ENCODE results near the gene CTBP2.
"Not testable (repeated sequence)": the region's sequence is repeated elsewhere in the genome, so short reads cannot be mapped to it uniquely, and the experiment has no call there.

Gene CTBP2

GRCh38 chr10:125093199-125093973 is 67.0 kb downstream of the CTBP2 start:
- H3K9me3 Mint-ChIP-seq (ENCODE audit: low read depth) = no peaks in the 10 kb centered on the region
- no peak overlapping the region for H3K27ac Mint-ChIP-seq
- H3K4me3 Mint-ChIP-seq = no peak overlapping the region
- H3K36me3 Mint-ChIP-seq = no peaks in the 10 kb centered on the region
- no peaks in the 10 kb centered on the region for H3K4me1 Mint-ChIP-seq (ENCODE audit: low read depth)
- no peaks in the 10 kb centered on the region for H3K27me3 Mint-ChIP-seq

- no peaks in the 10 kb centered on the region for H3K4me1 Mint-ChIP-seq (ENCODE audit: low read depth)
- no peak overlapping the region for H3K27ac Mint-ChIP-seq
- H3K27me3 Mint-ChIP-seq = no peaks in the 10 kb centered on the region
- no peaks in the 10 kb centered on the region for H3K9me3 Mint-ChIP-seq (ENCODE audit: low read depth)
- H3K36me3 Mint-ChIP-seq = no peaks in the 10 kb centered on the region
- no peak overlapping the region for H3K4me3 Mint-ChIP-seq
Observed at GRCh38 chr10:125092564-125093031, 67.8 kb downstream of the CTBP2 start.

DNA sequence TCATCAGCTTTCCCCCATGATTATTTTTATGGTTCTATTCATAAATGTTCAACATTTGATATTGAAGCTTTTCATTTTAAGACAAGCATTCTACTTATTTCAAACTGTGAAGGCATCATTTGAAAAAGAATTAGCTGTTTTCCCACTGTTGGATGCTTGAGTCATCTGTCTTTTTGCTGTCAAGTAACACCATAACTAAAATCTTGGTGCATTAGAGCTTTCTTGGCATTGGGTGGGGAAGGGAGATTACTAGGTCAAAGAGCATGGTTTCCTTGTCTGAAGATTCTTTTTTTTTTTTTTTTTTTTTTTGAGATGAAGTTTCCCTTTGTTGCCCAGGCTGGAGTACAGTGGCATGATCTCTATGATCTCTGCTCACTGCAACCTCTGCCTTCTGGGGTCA is 68.5 kb downstream of the CTBP2 start:
- no peaks in the 10 kb centered on the region for H3K9me3 Mint-ChIP-seq (ENCODE audit: low read depth)
- no peak overlapping the region for H3K4me3 Mint-ChIP-seq
- H3K27me3 Mint-ChIP-seq = no peaks in the 10 kb centered on the region
- no peaks in the 10 kb centered on the region for H3K4me1 Mint-ChIP-seq (ENCODE audit: low read depth)
- no peaks in the 10 kb centered on the region for H3K36me3 Mint-ChIP-seq
- H3K27ac Mint-ChIP-seq = no peak overlapping the region

DNA sequence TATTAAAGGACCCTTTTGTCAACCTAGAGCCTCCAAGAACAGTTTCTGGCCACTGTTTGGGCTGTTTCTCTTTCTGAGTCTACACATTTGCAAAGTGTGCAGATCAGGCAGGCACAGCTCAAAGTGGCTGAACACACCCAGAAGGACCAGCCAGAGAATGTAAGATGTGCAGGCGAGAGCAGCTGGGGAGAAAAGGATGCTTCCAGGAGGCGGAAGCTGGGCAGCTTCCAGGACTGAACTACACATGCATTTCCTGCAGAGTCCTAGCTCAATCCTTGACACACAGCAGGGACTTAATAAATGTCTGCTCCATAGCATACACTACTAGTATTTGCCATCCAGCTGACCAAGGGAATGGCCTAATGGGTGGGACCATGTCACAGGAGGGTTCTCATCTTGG is 70.9 kb downstream of the CTBP2 start:
- Mint-ChIP-seq H3K4me3 (no peak overlapping the region), H3K9me3 (ENCODE audit: low read depth) (no peaks in the 10 kb centered on the region), H3K36me3 (no peaks in the 10 kb centered on the region), H3K4me1 (ENCODE audit: low read depth) (no peaks in the 10 kb centered on the region), H3K27me3 (no peaks in the 10 kb centered on the region), H3K27ac (no peak overlapping the region)

DNA sequence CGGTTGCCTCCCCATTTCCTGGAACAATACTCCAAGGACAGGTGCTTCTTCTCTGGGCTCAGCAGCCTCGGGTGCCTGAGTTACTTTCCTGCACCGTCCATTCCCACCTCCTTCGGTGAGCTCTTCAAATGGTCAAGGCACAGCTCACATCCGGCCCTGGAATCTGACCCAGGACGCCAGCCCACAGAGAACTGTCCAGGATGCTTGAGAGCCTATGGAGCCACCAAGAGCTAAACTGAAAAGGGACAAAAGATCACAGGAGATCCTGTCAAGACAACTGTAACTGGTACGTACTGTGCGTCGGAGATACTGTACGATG is 72.5 kb downstream of the CTBP2 start:
- Mint-ChIP-seq H3K4me3 (no peak overlapping the region), H3K27ac (no peak overlapping the region), H3K4me1 (ENCODE audit: low read depth) (no peaks in the 10 kb centered on the region), H3K36me3 (no peaks in the 10 kb centered on the region), H3K9me3 (ENCODE audit: low read depth) (no peaks in the 10 kb centered on the region), H3K27me3 (no peaks in the 10 kb centered on the region)

GRCh38 chr10:125087191-125087896 is 73.0 kb downstream of the CTBP2 start:
- H3K9me3 Mint-ChIP-seq (ENCODE audit: low read depth) = no peaks in the 10 kb centered on the region
- H3K4me3 Mint-ChIP-seq = no peak overlapping the region
- H3K27ac Mint-ChIP-seq = no peak overlapping the region

GRCh38 chr10:125086691-125087090 is 73.7 kb downstream of the CTBP2 start:
- Mint-ChIP-seq H3K27ac (no peak overlapping the region), H3K4me3 (no peak overlapping the region), H3K27me3 (no peaks in the 10 kb centered on the region)

More at GRCh38 chr10:125087191-125087896, 73.0 kb downstream of the CTBP2 start:
- Mint-ChIP-seq H3K4me1 (ENCODE audit: low read depth) (no peaks in the 10 kb centered on the region), H3K27me3 (no peaks in the 10 kb centered on the region), H3K36me3 (no peaks in the 10 kb centered on the region)

GRCh38 chr10:125085258-125086054 is 74.9 kb downstream of the CTBP2 start:
- Mint-ChIP-seq H3K36me3 (no peaks in the 10 kb centered on the region), H3K27me3 (no peaks in the 10 kb centered on the region), H3K27ac (no peak overlapping the region), H3K4me3 (no peak overlapping the region), H3K4me1 (ENCODE audit: low read depth) (no peaks in the 10 kb centered on the region), H3K9me3 (ENCODE audit: low read depth) (no peaks in the 10 kb centered on the region)

More at GRCh38 chr10:125086691-125087090, 73.7 kb downstream of the CTBP2 start:
- Mint-ChIP-seq H3K9me3 (ENCODE audit: low read depth) (no peaks in the 10 kb centered on the region), H3K36me3 (no peaks in the 10 kb centered on the region), H3K4me1 (ENCODE audit: low read depth) (no peaks in the 10 kb centered on the region)

GRCh38 chr10:125084614-125085257 is 75.6 kb downstream of the CTBP2 start:
- H3K4me1 Mint-ChIP-seq (ENCODE audit: low read depth) = no peaks in the 10 kb centered on the region
- no peak overlapping the region for H3K27ac Mint-ChIP-seq
- no peaks in the 10 kb centered on the region for H3K36me3 Mint-ChIP-seq
- H3K27me3 Mint-ChIP-seq = no peaks in the 10 kb centered on the region
- H3K9me3 Mint-ChIP-seq (ENCODE audit: low read depth) = no peaks in the 10 kb centered on the region
- no peak overlapping the region for H3K4me3 Mint-ChIP-seq

GRCh38 chr10:125084191-125084613 is 76.2 kb downstream of the CTBP2 start:
- Mint-ChIP-seq H3K4me1 (ENCODE audit: low read depth) (no peaks in the 10 kb centered on the region), H3K4me3 (no peak overlapping the region), H3K27ac (no peak overlapping the region), H3K9me3 (ENCODE audit: low read depth) (no peaks in the 10 kb centered on the region), H3K27me3 (peaks cover 2% of the 10 kb centered on the region), H3K36me3 (no peaks in the 10 kb centered on the region)

- no peak overlapping the region for H3K4me3 Mint-ChIP-seq
- H3K9me3 Mint-ChIP-seq (ENCODE audit: low read depth) = no peaks in the 10 kb centered on the region
- H3K4me1 Mint-ChIP-seq (ENCODE audit: low read depth) = no peaks in the 10 kb centered on the region
- H3K27ac Mint-ChIP-seq = no peak overlapping the region
- no peaks in the 10 kb centered on the region for H3K36me3 Mint-ChIP-seq
- H3K27me3 Mint-ChIP-seq = peaks cover 2% of the 10 kb centered on the region
Observed at GRCh38 chr10:125083576-125083920, 76.8 kb downstream of the CTBP2 start.

GRCh38 chr10:125082881-125083575 is 77.3 kb downstream of the CTBP2 start:
- H3K4me3 Mint-ChIP-seq = no peak overlapping the region
- H3K36me3 Mint-ChIP-seq = no peaks in the 10 kb centered on the region
- no peaks in the 10 kb centered on the region for H3K4me1 Mint-ChIP-seq (ENCODE audit: low read depth)
- H3K27me3 Mint-ChIP-seq = peaks cover 2% of the 10 kb centered on the region
- no peak overlapping the region for H3K27ac Mint-ChIP-seq
- H3K9me3 Mint-ChIP-seq (ENCODE audit: low read depth) = no peaks in the 10 kb centered on the region

- H3K9me3 Mint-ChIP-seq (ENCODE audit: low read depth); H3K36me3 Mint-ChIP-seq; H3K27ac Mint-ChIP-seq; H3K4me1 Mint-ChIP-seq (ENCODE audit: low read depth); H3K27me3 Mint-ChIP-seq; H3K4me3 Mint-ChIP-seq: not testable (repeated sequence)
Observed at GRCh38 chr10:125082471-125082870, 77.9 kb downstream of the CTBP2 start.

DNA sequence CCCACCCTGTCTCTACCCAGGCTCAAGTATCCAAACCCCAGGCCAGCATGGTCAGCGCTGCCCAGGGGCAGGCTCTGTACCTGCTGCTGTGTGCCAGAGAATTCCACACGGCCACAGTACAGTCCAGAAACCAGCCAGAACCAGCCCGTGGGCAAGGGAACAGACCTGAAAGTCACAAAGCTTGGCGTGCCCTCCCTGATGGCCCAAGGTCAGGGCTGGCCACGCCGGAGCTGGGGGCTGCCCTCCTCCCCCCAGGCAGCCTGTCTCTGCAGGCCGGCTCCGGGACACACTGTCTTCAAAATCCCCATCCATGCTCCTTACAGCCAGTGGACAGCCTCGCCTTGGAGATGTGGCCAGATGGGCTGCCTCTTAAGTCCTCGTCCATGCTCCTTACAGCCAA is 78.4 kb downstream of the CTBP2 start:
- Mint-ChIP-seq H3K27me3 (peaks cover 2% of the 10 kb centered on the region), H3K4me1 (ENCODE audit: low read depth) (no peaks in the 10 kb centered on the region), H3K9me3 (ENCODE audit: low read depth) (no peaks in the 10 kb centered on the region), H3K27ac (no peak overlapping the region), H3K36me3 (no peaks in the 10 kb centered on the region), H3K4me3 (no peak overlapping the region)

Measured in activated naive CD8-positive, alpha-beta T cell (primary cell).